ENCODE results near the gene ARHGAP24.
"Not testable (repeated sequence)": the region's sequence is repeated elsewhere in the genome, so short reads cannot be mapped to it uniquely, and the experiment has no call there.

The ARHGAP24 gene

GRCh38 chr4:85784348-85784747, 309.4 kb downstream of the ARHGAP24 start:
- no peak for DNase-seq

- DNase-seq: no peak
Observed at GRCh38 chr4:85784947-85785346, 310.0 kb downstream of the ARHGAP24 start.

GRCh38 chr4:85787133-85787532, 312.2 kb downstream of the ARHGAP24 start:
- no peak for DNase-seq

- DNase-seq: no peak
Observed at GRCh38 chr4:85788604-85789003, 313.7 kb downstream of the ARHGAP24 start.

GRCh38 chr4:85789241-85789640, 314.3 kb downstream of the ARHGAP24 start:
- DNase-seq: no peak

- no peak for DNase-seq
Observed at GRCh38 chr4:85790582-85790981, 315.6 kb downstream of the ARHGAP24 start.

- no peak for DNase-seq
Observed at GRCh38 chr4:85792376-85793232, 317.7 kb downstream of the ARHGAP24 start.

GRCh38 chr4:85793233-85793585, 318.3 kb downstream of the ARHGAP24 start:
- DNase-seq: no peak

- DNase-seq: no peak
Observed at GRCh38 chr4:85798012-85798770, 323.2 kb downstream of the ARHGAP24 start.

GRCh38 chr4:85803856-85804255, 328.9 kb downstream of the ARHGAP24 start:
- no peak for DNase-seq

- no peak for DNase-seq
Observed at GRCh38 chr4:85805891-85806290, 330.9 kb downstream of the ARHGAP24 start.

GRCh38 chr4:85806334-85806733, 331.4 kb downstream of the ARHGAP24 start:
- no peak for DNase-seq

- no peak for DNase-seq
Observed at GRCh38 chr4:85807247-85807950, 332.4 kb downstream of the ARHGAP24 start.

GRCh38 chr4:85808104-85808503, 333.2 kb downstream of the ARHGAP24 start:
- DNase-seq: no peak

GRCh38 chr4:85808864-85809263, 333.9 kb downstream of the ARHGAP24 start:
- DNase-seq: no peak

GRCh38 chr4:85812776-85813175, 337.8 kb downstream of the ARHGAP24 start:
- DNase-seq: no peak

- DNase-seq: no peak
Observed at GRCh38 chr4:85815796-85816459, 341.0 kb downstream of the ARHGAP24 start.

- no peak for DNase-seq
Observed at GRCh38 chr4:85818700-85819099, 343.8 kb downstream of the ARHGAP24 start.

- not testable (repeated sequence) for DNase-seq
Observed at GRCh38 chr4:85820101-85820500, 345.2 kb downstream of the ARHGAP24 start.

GRCh38 chr4:85821688-85822455, 346.9 kb downstream of the ARHGAP24 start:
- no peak for DNase-seq

- DNase-seq: peak; percentile 64
Observed at GRCh38 chr4:85823295-85823694, 348.3 kb downstream of the ARHGAP24 start.

Measured in islet precursor cell (in vitro differentiated cells).